GM12878 (cell line): ENCODE measurements around the gene RAD51B. TPM values are rescaled to one million over a fixed set of nuclear protein-coding genes. Genes with fewer than 3 reads are reported as not detected.

ENCODE experiments used
- ATAC-seq: fragments of 200-7000 bp; cut with Tn5 transposase; 3 replicates; pipeline ENCODE4 v1.9.1; 2020; ENCODE audit warnings: mild to moderate bottlenecking, moderate library complexity
- BruUV-seq: library from RNA; stranded (reverse); fragments of 400-500 nt; replicated peaks from 2 replicates; lab custom pipeline; 2021; lab: Mats Ljungman, UMichigan
- CTCF ChIA-PET: fragments of 300-600 bp; sonication (Branson Sonifier 250); formaldehyde crosslinking; extraction: SDS; loops from one replicate; lab custom pipeline; 2021; ENCODE audit warnings: inconsistent platforms; lab: Yijun Ruan, JAX
- POLR2A ChIA-PET: fragments of 350-600 bp; formaldehyde crosslinking; extraction: SDS; loops from one replicate; lab custom pipeline; 2021; ENCODE audit warnings: inconsistent platforms; lab: Charles Lee
- RAD21 ChIA-PET: fragments of 300-600 bp; sonication (Branson Sonifier 250); formaldehyde crosslinking; loops from one replicate; lab custom pipeline; 2023; ENCODE audit warnings: antibody characterized with exemption; ENCODE audit not compliant: unreplicated experiment; lab: Charles Lee
- SMC1A ChIA-PET: fragments of 300-600 bp; sonication (Branson Sonifier 250); formaldehyde crosslinking; loops from one replicate; lab custom pipeline; 2023; ENCODE audit not compliant: unreplicated experiment, uncharacterized antibody; lab: Charles Lee
- DNase-seq: peaks from one replicate; pipeline ENCODE4 v3.0.0-alpha.2; 2011; ENCODE audit warnings: low read depth, low spot score
- FAIRE-seq: peaks from 3 replicates; lab custom pipeline; 2011; peaks lifted over from hg19 to GRCh38; lab: Jason Lieb, UNC
- H2AFZ ChIP-seq: 2 replicates; pipeline ENCODE4 v1.6.0; 2011; ENCODE audit warnings: low read depth, low read length, control low read depth; ENCODE audit not compliant: control insufficient read depth
- H3K27ac ChIP-seq: 2 replicates; pipeline ENCODE4 v1.5.1; 2011; ENCODE audit warnings: control low read depth; ENCODE audit not compliant: control insufficient read depth, insufficient read depth
- H3K27me3 ChIP-seq, 2 experiments: replicated peaks in 1 of 2; 2 replicates each; pipeline versions ENCODE4 v1.6.0 to v1.6.1; 2011; ENCODE audit warnings: low read length in 1 of 2; ENCODE audit not compliant: control insufficient read depth in 2 of 2, insufficient read depth in 2 of 2
- H3K36me3 ChIP-seq, 2 experiments: 2 replicates each; pipeline ENCODE4 v1.5.1; 2011; ENCODE audit warnings: low read length in 1 of 2; ENCODE audit not compliant: control insufficient read depth in 2 of 2, insufficient read depth in 2 of 2
- H3K4me1 ChIP-seq: 2 replicates; pipeline ENCODE4 v1.6.1; 2011; ENCODE audit warnings: mild to moderate bottlenecking, low read length, moderate library complexity, mixed read lengths; ENCODE audit not compliant: control insufficient read depth, insufficient read depth
- H3K4me2 ChIP-seq: 2 replicates; pipeline ENCODE4 v1.6.0; 2011; ENCODE audit warnings: control low read depth; ENCODE audit not compliant: control insufficient read depth, insufficient read depth
- H3K4me3 ChIP-seq: fragments of 200-600 bp; sonication (generic); 2 replicates; pipeline ENCODE4 v1.5.1; 2016
- H3K79me2 ChIP-seq: 2 replicates; pipeline ENCODE4 v1.6.0; 2011; ENCODE audit warnings: low read length; ENCODE audit not compliant: control insufficient read depth, insufficient read depth
- H3K9ac ChIP-seq: 2 replicates; pipeline ENCODE4 v1.8.0; 2011; ENCODE audit warnings: low read length, control low read depth, mixed read lengths; ENCODE audit not compliant: control insufficient read depth, insufficient read depth
- H3K9me3 ChIP-seq: replicated peaks from 3 replicates; pipeline ENCODE4 v1.5.1; 2011; ENCODE audit warnings: mild to moderate bottlenecking, low read length; ENCODE audit not compliant: control insufficient read depth, insufficient read depth
- H4K20me1 ChIP-seq: 2 replicates; pipeline ENCODE4 v1.6.0; 2011; ENCODE audit not compliant: control insufficient read depth, insufficient read depth
- CREM ChIP-seq: IDR thresholded peaks from 2 replicates; pipeline ENCODE4 v1.6.1; 2014; ENCODE audit warnings: antibody characterized with exemption, low read depth
- TARDBP ChIP-seq: IDR thresholded peaks from 2 replicates; pipeline ENCODE4 v1.6.1; 2016; ENCODE audit warnings: borderline replicate concordance
- WGBS: methylation state at CpG from one replicate; pipeline ENCODE4 v1.1.6; 2016; ENCODE audit warnings: low lambda C conversion rate; ENCODE audit not compliant: insufficient replicate concordance, insufficient coverage; ENCODE audit errors: missing lambda C conversion rate; 5-methylcytosine and 5-hydroxymethylcytosine counted together
- in situ Hi-C: fragments of 300-500 bp; cut with MboI; formaldehyde crosslinking; loops from 9 replicates; pipeline ENCODE4 v1.14.3; 2018; ENCODE audit warnings: mixed read lengths
- intact Hi-C: fragments of 100-400 bp; cut with micrococcal nuclease; formaldehyde crosslinking; loops from one replicate; pipeline ENCODE4 v1.14.2; 2022; ENCODE audit not compliant: unreplicated experiment
- polyA plus RNA-seq, 11 experiments: library from polyadenylated mRNA; depleted of rRNA in 4 of 11; unstranded in 6 of 11; stranded (reverse) in 5 of 11; fragments of >200 nt; fragmentation: Nextera tagmentation in 4 of 11; fragmentation: Illumina TruSeq in 1 of 11; extraction: Ambion mirVana in 4 of 11; extraction: Trizol in 1 of 11; gene quantifications; 1 replicate in 1 of 11; 2 replicates in 10 of 11; pipeline versions ENCODE4 v1.2.1 to v1.2.3, GENCODE V29; 2011 to 2016; ENCODE audit warnings: inconsistent platforms in 2 of 11, missing spikeins in 2 of 11, low read depth in 1 of 11
- total RNA-seq, 4 experiments: library from RNA; depleted of rRNA in 3 of 4; stranded (reverse); fragments of >200 nt in 3 of 4; fragmentation: Illumina TruSeq in 1 of 4; extraction: Trizol in 1 of 4; gene quantifications; 2 replicates each; pipeline versions ENCODE4 v1.2.1 to v1.2.3, GENCODE V29; 2013 to 2021
- TF ChIP-seq, protein P1 (sequence below): fragments of 450-650 bp; IDR thresholded peaks from 2 replicates; pipeline ENCODE4 v1.6.1; 2018; ENCODE audit warnings: borderline replicate concordance, mild to moderate bottlenecking; ENCODE audit not compliant: partially characterized antibody
- TF ChIP-seq, protein P2 (sequence below): IDR thresholded peaks from 2 replicates; pipeline ENCODE4 v1.6.1; 2011; ENCODE audit warnings: low read depth, low read length, improper control_type of control experiment, borderline replicate concordance

The RAD51B gene
- total and polyA plus RNA-seq, 10 of the 15 experiments (the other 5 are each of a cell fraction or from before 2014, with no cell fraction given) = 9.8 to 26.8 (median 21.3) TPM

DNA sequence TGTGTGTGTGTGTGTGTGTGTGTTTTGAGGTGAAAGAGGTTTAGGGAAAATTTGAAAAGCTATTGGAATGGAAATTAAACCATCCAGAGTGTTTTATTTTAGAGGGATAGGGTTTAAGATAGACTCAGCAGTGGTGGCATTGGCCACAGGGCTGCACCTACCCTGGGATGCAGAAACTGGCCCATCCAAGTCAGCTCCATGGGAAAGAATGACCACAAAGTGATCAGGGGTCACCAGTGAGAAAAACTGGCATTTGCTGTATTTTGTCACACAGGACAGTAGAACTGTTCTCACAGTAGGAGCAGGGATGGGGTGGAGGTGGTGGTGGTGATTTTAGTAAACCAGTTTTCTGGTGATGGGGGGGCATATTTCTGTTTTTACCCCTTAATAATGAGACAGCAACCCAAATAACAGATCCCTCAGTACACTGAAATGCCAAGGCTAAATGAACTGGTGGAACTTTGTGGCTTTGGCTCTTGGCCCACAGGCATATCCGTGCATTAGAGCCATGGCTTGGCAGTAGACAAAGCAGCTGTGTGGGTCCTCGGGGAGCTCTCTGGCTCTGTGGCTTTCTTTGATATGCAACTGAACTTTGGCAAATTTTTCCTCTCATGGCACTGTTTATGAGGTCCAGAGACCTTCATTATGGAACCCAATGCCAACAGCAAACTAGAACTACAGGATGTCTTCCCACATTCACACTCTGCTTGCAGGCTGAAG is 625.0 kb downstream of the RAD51B start:
- ChIA-PET SMC1A (interaction anchor here (0.6 to 1.6 kb wide), 9 partner anchors 9 to 169 kb away, joined by 3 to 5 read pairs (median 3); no protein-coding TSS in a partner anchor), POLR2A (interaction anchor here (1.0 kb wide), 1 partner anchor 31 kb away, joined by 3 read pairs; no protein-coding TSS in a partner anchor), CTCF (interaction anchor here (0.6 to 1.5 kb wide), 4 partner anchors 13 to 468 kb away, joined by 3 read pairs; no protein-coding TSS in a partner anchor), RAD21 (interaction anchor here (1.1 kb wide), 2 partner anchors 36 to 44 kb away, joined by 3 to 4 read pairs; no protein-coding TSS in a partner anchor)
- no peaks in the 10 kb centered on the region for H3K79me2 ChIP-seq
- peaks cover 5% of the 10 kb centered on the region; the same call in 1 of the 2 replicates for H3K4me1 ChIP-seq
- H4K20me1 ChIP-seq = no peaks in the 10 kb centered on the region
- ATAC-seq (no peak), DNase-seq (no peak)
- no peaks in the 10 kb centered on the region for H3K9me3 ChIP-seq
- H3K36me3 ChIP-seq = no peaks in the 10 kb centered on the region
- 47% methylated on average over 2 of the region's 2 CpGs for WGBS
- H2AFZ ChIP-seq = no peak overlapping the region
- no peaks in the 10 kb centered on the region for H3K27me3 ChIP-seq
- in situ Hi-C loops = no loop called here
- H3K4me2 ChIP-seq = no peak overlapping the region
- H3K9ac ChIP-seq = no peak overlapping the region
- BruUV-seq = no TSS peak
- H3K4me3 ChIP-seq = no peak overlapping the region
- TF ChIP-seq, protein P1, sequence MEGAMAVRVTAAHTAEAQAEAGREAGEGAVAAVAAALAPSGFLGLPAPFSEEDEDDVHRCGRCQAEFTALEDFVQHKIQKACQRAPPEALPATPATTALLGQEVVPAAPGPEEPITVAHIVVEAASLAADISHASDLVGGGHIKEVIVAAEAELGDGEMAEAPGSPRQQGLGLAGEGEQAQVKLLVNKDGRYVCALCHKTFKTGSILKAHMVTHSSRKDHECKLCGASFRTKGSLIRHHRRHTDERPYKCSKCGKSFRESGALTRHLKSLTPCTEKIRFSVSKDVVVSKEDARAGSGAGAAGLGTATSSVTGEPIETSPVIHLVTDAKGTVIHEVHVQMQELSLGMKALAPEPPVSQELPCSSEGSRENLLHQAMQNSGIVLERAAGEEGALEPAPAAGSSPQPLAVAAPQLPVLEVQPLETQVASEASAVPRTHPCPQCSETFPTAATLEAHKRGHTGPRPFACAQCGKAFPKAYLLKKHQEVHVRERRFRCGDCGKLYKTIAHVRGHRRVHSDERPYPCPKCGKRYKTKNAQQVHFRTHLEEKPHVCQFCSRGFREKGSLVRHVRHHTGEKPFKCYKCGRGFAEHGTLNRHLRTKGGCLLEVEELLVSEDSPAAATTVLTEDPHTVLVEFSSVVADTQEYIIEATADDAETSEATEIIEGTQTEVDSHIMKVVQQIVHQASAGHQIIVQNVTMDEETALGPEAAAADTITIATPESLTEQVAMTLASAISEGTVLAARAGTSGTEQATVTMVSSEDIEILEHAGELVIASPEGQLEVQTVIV = no peak
- TF ChIP-seq TARDBP (no peak), CREM (no peak)
- TF ChIP-seq, protein P2, sequence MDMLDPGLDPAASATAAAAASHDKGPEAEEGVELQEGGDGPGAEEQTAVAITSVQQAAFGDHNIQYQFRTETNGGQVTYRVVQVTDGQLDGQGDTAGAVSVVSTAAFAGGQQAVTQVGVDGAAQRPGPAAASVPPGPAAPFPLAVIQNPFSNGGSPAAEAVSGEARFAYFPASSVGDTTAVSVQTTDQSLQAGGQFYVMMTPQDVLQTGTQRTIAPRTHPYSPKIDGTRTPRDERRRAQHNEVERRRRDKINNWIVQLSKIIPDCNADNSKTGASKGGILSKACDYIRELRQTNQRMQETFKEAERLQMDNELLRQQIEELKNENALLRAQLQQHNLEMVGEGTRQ = no peak
- TF ChIP-seq, all 136 proteins: peak for 0
- no peak for FAIRE-seq
- H3K27ac ChIP-seq = no peak overlapping the region
- intact Hi-C loops = no loop called here
